ENCODE data around the gene DTWD2. TPM values are rescaled to one million over a fixed set of nuclear protein-coding genes. Genes with fewer than 3 reads are reported as not detected.

The DTWD2 gene
- total RNA-seq, 1 experiment from 2014 or later: 10.0 TPM

GRCh38 chr5:119032656-119033055 lies 44.3 kb upstream of the DTWD2 start:
- in situ Hi-C loops (cut with HindIII; ENCODE audit: low pct_unique_long_range_greater_than_20kb, low sequenced_read_pairs): no loop called here

DNA sequence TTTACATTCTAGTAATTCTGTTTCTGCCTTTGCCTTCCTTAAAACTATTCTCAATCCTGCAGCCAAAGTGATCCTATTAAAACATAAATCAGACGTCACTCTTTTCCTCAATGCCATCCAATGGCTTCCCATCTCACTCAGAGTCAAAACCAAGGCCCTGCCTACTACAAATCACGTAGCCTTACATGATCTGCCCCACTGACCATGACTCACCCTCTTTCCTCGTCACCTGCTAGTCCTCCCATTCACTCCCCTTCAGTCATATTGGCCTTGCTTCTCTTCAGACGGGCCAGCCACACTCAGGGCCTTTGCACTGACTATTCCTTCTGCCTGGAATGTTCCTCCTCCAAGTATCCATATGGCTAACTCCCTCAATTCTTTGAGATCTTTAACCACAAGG lies 43.6 kb upstream of the DTWD2 start:
- H3K4me3 ChIP-seq (ENCODE audit: low read depth in 2 of 2, low read length in 2 of 2): no peak overlapping the region
- intact Hi-C loops (cut with micrococcal nuclease; ENCODE audit: unreplicated experiment) (no loop called here), in situ Hi-C loops (cut with HindIII; ENCODE audit: low pct_unique_long_range_greater_than_20kb, low sequenced_read_pairs) (no loop called here)
- no peaks in the 10 kb centered on the region for H3K9me3 ChIP-seq (ENCODE audit: control insufficient read depth, insufficient read depth, low read depth, low read length)
- DNase-seq (ENCODE audit: low read depth, low spot score) (no peak), ATAC-seq (no peak)
- ChIA-PET CTCF (no interaction called here), POLR2A (no interaction called here)
- H3K36me3 ChIP-seq (ENCODE audit: control insufficient read depth, insufficient read depth, low read length): no peaks in the 10 kb centered on the region
- TF ChIP-seq, protein P1, sequence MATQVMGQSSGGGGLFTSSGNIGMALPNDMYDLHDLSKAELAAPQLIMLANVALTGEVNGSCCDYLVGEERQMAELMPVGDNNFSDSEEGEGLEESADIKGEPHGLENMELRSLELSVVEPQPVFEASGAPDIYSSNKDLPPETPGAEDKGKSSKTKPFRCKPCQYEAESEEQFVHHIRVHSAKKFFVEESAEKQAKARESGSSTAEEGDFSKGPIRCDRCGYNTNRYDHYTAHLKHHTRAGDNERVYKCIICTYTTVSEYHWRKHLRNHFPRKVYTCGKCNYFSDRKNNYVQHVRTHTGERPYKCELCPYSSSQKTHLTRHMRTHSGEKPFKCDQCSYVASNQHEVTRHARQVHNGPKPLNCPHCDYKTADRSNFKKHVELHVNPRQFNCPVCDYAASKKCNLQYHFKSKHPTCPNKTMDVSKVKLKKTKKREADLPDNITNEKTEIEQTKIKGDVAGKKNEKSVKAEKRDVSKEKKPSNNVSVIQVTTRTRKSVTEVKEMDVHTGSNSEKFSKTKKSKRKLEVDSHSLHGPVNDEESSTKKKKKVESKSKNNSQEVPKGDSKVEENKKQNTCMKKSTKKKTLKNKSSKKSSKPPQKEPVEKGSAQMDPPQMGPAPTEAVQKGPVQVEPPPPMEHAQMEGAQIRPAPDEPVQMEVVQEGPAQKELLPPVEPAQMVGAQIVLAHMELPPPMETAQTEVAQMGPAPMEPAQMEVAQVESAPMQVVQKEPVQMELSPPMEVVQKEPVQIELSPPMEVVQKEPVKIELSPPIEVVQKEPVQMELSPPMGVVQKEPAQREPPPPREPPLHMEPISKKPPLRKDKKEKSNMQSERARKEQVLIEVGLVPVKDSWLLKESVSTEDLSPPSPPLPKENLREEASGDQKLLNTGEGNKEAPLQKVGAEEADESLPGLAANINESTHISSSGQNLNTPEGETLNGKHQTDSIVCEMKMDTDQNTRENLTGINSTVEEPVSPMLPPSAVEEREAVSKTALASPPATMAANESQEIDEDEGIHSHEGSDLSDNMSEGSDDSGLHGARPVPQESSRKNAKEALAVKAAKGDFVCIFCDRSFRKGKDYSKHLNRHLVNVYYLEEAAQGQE (IDR thresholded peaks at IDR 0.05; ENCODE audit: insufficient read depth in 1 of 2, low read depth in 2 of 2, low read length in 1 of 2): no peak
- no TSS peak for BruUV-seq (replicated peaks)
- no peaks in the 10 kb centered on the region for H3K27me3 ChIP-seq (ENCODE audit: control insufficient read depth, insufficient read depth, low read length)
- H3K4me1 ChIP-seq (ENCODE audit: control insufficient read depth, insufficient read depth, low read length): no peaks in the 10 kb centered on the region
- no peak overlapping the region for H3K27ac ChIP-seq (ENCODE audit: low read length)

More at GRCh38 chr5:119032656-119033055, 44.3 kb upstream of the DTWD2 start:
- intact Hi-C loops (cut with micrococcal nuclease; ENCODE audit: unreplicated experiment): no loop called here
- TF ChIP-seq POLR2AphosphoS5 (IDR thresholded peaks at IDR 0.05; ENCODE audit: low read depth, low read length): no peak
- TF ChIP-seq TCF7L2 (IDR thresholded peaks at IDR 0.05; ENCODE audit: low read depth, low read length): no peak
- TF ChIP-seq, protein P1 (IDR thresholded peaks at IDR 0.05; ENCODE audit: insufficient read depth in 1 of 2, low read depth in 2 of 2, low read length in 1 of 2): no peak
- TF ChIP-seq, protein P2, sequence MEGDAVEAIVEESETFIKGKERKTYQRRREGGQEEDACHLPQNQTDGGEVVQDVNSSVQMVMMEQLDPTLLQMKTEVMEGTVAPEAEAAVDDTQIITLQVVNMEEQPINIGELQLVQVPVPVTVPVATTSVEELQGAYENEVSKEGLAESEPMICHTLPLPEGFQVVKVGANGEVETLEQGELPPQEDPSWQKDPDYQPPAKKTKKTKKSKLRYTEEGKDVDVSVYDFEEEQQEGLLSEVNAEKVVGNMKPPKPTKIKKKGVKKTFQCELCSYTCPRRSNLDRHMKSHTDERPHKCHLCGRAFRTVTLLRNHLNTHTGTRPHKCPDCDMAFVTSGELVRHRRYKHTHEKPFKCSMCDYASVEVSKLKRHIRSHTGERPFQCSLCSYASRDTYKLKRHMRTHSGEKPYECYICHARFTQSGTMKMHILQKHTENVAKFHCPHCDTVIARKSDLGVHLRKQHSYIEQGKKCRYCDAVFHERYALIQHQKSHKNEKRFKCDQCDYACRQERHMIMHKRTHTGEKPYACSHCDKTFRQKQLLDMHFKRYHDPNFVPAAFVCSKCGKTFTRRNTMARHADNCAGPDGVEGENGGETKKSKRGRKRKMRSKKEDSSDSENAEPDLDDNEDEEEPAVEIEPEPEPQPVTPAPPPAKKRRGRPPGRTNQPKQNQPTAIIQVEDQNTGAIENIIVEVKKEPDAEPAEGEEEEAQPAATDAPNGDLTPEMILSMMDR (IDR thresholded peaks at IDR 0.05): no peak
- TF ChIP-seq SIN3A (IDR thresholded peaks at IDR 0.05; ENCODE audit: borderline replicate concordance, insufficient read depth, low read depth, low read length): no peak
- DNase-seq (ENCODE audit: low read depth, low spot score) (no peak), ATAC-seq (no peak)
- H3K27me3 ChIP-seq (ENCODE audit: control insufficient read depth, insufficient read depth, low read length): no peaks in the 10 kb centered on the region
- H3K9me3 ChIP-seq (ENCODE audit: control insufficient read depth, insufficient read depth, low read depth, low read length): no peaks in the 10 kb centered on the region
- CTCF ChIA-PET: no interaction called here
- no peaks in the 10 kb centered on the region for H3K36me3 ChIP-seq (ENCODE audit: control insufficient read depth, insufficient read depth, low read length)
- POLR2A ChIA-PET: no interaction called here
- no peak overlapping the region for H3K4me3 ChIP-seq (ENCODE audit: low read depth in 2 of 2, low read length in 2 of 2)
- no TSS peak for BruUV-seq (replicated peaks)
- no peak overlapping the region for H3K27ac ChIP-seq (ENCODE audit: low read length)
- H3K4me1 ChIP-seq (ENCODE audit: control insufficient read depth, insufficient read depth, low read length): no peaks in the 10 kb centered on the region
